HG03439 (cell line): Measurements from ENCODE around the gene SVIL.
"Not testable (repeated sequence)": the region's sequence is repeated elsewhere in the genome, so short reads cannot be mapped to it uniquely, and the experiment has no call there.

ENCODE experiments used
- ATAC-seq: cut with Tn5 transposase; IDR thresholded peaks from one replicate; pipeline ENCODE4 v1.9.1; 2021; ENCODE audit warnings: mild to moderate bottlenecking, moderate library complexity; ENCODE audit not compliant: unreplicated experiment

Gene SVIL

DNA sequence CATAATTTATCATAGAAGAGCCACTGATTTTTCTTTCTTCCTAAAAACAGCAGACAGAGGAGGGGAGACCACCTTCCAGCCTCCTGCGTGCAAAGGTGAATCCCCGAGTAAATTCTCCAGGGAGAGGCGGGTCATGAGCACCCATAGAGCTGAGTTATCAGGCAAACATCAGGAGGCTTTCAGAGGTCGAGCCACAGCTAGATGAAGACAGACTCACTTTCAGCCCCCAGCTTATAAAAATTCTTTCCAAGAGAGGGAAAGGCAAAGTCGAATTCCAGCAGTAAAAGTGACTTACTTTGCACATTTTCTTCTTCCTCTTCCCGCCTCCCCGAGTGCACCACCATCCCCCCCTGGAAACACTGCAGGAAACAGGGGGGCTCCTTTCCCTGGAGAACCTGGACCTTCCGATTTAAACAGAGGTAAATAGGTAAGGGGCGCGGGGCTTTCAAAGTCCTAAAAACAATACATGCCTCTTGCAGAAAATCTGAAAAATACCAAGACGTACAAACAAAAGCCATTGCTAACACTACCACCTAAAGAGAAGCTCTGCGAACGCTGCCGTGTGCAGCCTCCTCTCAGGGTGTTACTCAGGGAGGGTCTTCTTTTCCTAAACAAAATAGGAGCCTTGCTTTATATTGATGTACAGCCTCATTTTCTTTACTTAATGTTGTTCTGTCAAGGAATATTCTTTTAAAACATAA lies 163.8 kb downstream of the SVIL start:
- ATAC-seq, result no peak

- ATAC-seq, result no peak
Observed at GRCh38 chr10:29470355-29470705, 164.4 kb downstream of the SVIL start.

DNA sequence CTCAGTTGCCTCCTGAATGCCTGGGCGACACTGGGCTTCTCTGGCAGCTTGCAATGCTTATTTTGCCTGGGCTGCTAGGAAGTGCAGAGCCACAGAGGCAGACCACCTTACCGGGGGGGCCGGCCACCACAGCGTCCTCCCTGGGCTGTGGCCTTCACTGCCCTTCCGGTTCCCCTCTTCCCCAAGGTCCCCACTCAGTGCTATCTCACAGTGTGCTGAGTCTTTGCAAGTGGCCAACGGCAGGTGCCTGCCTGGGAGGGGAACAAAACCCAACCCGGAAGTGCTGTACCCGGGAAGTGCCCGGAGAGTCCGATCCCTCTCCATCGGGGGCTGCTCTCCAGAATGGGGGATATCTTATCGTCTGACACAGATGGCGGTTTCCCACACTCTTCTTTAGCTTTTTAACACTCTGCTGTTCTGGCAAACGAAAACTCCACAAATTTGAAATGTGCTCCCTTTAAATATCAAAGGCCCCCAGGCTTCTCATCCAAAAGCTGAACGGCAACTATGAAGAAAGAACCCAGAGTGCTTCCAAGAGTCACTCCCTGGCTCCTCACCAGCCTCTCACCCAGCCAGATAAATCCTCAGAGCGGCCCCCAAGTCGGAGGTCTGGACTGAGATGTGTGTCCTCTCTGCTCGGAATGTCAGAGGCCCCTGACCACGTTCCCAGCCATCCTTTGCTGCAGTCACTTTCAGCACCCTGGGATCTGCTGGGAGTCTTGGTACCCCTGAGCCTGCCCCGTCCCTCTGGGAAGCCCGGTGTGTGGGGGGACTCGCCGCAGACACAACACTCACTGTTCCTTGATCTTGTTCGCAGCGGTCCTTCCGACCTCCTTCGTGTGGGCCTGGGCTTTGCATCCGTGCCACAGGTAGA lies 165.1 kb downstream of the SVIL start:
- ATAC-seq, result no peak

- ATAC-seq, result no peak
Observed at GRCh38 chr10:29465384-29465783, 169.4 kb downstream of the SVIL start.

- ATAC-seq, result not testable (repeated sequence)
Observed at GRCh38 chr10:29464671-29465171, 170.1 kb downstream of the SVIL start.

- no peak for ATAC-seq
Observed at GRCh38 chr10:29461042-29461441, 173.7 kb downstream of the SVIL start.

- ATAC-seq, result not testable (repeated sequence)
Observed at GRCh38 chr10:29458190-29458589, 176.6 kb downstream of the SVIL start.

- ATAC-seq, result no peak
Observed at GRCh38 chr10:29455095-29455494, 179.7 kb downstream of the SVIL start.

DNA sequence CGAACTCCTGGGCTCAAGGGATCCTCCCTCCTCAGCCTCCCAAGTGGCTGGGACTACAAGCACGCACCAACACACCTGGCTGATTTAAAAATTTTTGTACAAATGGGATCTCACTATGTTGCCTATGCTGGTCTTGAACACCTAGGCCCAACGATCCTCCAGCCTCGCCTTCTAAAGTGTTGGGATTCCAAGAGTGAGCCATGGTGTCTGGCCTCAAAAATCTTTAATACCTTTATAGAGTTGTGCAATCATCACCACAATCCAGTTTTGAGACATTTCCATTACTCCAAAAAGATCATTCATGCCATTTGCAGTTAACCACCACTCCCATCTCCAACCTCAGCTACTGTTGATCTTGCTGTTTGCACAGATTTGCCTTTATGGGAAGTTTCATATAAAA lies 180.5 kb downstream of the SVIL start:
- no peak for ATAC-seq

GRCh38 chr10:29452546-29452945 lies 182.2 kb downstream of the SVIL start:
- no peak for ATAC-seq

GRCh38 chr10:29451946-29452345 lies 182.8 kb downstream of the SVIL start:
- no peak for ATAC-seq

DNA sequence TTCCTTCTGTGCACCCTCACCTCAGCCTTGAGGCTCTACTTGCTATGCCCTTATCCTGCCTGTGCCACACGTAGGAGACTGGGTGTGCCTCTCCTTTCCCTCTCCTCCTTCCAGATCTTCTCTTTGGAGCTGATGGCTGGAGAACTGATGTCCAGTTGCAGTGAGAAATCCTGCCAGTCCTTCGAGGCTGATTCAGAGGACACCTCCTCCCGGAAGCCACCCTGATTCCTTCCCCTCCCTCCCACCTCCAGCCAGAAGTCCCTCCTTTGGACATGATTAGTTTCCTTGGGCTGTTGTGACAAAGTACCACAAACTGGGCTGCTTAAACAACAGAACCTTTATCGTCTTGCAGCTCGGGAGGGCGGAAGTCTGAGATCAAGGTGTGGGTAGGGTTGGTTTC lies 184.4 kb downstream of the SVIL start:
- ATAC-seq, result no peak

DNA sequence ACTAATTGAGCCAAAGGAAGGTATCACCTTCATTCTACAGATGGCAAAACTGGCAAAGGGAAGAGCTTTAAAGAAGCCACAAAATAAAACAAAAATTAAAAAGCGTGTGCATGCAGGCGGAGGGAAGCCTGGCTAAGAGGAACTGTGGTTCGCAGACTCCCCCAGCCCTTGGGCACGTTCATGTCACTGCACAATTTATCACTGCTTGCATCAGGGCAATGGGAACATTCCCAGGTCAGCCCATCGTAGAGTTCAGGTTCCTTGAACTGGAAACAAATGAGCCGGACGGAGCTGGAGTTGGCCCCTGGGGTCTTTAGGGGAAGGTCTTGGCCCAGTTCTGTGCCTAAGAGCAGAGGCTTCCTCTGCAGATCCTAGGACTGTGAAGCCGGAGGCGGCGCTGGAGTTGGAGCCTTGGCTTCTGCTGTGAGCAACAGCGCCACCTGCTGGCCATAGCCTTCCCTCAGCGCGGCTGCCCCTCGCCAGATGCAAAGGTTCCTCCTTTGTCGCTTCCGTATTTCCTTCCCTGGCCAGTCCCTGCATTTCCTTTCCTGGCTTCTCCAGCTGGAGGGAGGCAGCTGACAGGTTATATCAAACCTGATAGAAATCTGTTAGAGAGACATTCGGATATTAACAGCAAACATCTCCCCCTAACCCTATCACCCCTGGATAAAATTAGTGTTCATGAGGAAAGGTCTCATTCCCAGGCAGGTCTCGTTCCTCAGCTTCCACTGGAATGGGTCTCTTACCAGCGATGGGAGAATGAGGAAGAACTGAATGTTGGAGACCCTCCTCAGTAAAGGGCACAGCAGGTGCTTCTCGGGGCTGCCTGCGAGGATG lies 185.8 kb downstream of the SVIL start:
- ATAC-seq, result peak; percentile 81

- ATAC-seq, result no peak
Observed at GRCh38 chr10:29448125-29448524, 186.6 kb downstream of the SVIL start.

DNA sequence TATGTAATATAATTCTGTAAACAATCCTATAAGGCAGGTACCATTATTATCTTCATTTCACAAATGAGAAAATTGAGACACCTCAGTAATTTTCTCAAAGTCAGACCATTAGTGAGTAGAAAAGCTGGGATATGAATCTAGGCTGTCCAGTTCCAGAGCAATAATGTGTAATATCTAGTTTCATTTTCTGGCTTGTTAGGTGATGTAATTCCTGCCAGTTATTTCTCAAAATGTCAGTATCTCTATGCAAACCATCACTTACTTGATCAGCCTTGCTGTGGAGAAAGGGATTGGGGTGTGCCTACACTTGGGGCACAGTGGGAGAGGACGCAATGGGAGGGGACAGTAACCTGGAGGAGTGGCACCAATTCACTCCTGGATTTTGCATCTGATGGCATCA lies 188.4 kb downstream of the SVIL start:
- ATAC-seq, result no peak

- no peak for ATAC-seq
Observed at GRCh38 chr10:29443745-29444523, 190.8 kb downstream of the SVIL start.

GRCh38 chr10:29440981-29441380 lies 193.8 kb downstream of the SVIL start:
- ATAC-seq, result no peak

GRCh38 chr10:29439005-29439404 lies 195.8 kb downstream of the SVIL start:
- ATAC-seq, result not testable (repeated sequence)

GRCh38 chr10:29438271-29438670 lies 196.5 kb downstream of the SVIL start:
- no peak for ATAC-seq

DNA sequence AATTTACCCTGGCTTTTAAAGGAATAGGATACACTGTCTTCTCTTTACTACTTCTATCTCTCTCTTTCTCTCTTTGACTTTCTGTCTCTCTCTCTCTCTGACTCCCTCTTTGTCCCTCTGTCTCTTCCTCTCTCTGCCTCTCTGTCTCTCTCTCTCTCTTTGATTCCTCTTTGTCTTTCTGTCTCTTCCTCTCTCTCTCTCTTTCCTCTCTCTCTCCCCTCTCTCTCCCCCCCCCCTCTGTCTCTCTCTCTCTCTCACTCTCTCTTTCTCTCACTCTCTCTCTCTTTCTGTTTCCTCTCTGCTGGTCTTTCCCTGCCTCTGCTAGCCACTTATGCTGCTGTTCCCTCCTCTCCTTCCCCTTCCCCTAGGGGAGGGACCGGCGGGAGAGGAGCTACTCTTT lies 196.9 kb downstream of the SVIL start:
- no peak for ATAC-seq
